Nephron progenitor cell (in vitro differentiated cells): ENCODE measurements around the gene HAPSTR1.

Source experiments
- DNase-seq: peaks from one replicate; pipeline ENCODE4 v3.0.0; 2021
- H3K27ac Mint-ChIP-seq: 2 replicates; pipeline ENCODE4 v1.8.0; 2021; ENCODE audit warnings: mild to moderate bottlenecking, moderate library complexity, mixed read lengths
- H3K27me3 Mint-ChIP-seq: 2 replicates; pipeline ENCODE4 v1.8.0; 2021; ENCODE audit warnings: mild to moderate bottlenecking, low read depth, mixed read lengths; ENCODE audit not compliant: poor library complexity
- H3K36me3 Mint-ChIP-seq: 2 replicates; pipeline ENCODE4 v1.8.0; 2021; ENCODE audit warnings: low read depth, mixed read lengths
- H3K4me1 Mint-ChIP-seq: 2 replicates; pipeline ENCODE4 v1.8.0; 2021; ENCODE audit warnings: mixed read lengths
- H3K4me3 Mint-ChIP-seq: 2 replicates; pipeline ENCODE4 v1.8.0; 2021; ENCODE audit warnings: mild to moderate bottlenecking, moderate library complexity, mixed read lengths
- H3K9me3 Mint-ChIP-seq: 2 replicates; pipeline ENCODE4 v1.8.0; 2021; ENCODE audit warnings: mild to moderate bottlenecking, moderate library complexity, mixed read lengths
- TF ChIP-seq, protein P1 (sequence below): fragments of 200-600 bp; sonication (generic); IDR thresholded peaks from 2 replicates; pipeline ENCODE4 v1.5.0; 2021; ENCODE audit warnings: antibody characterized with exemption

The HAPSTR1 gene

DNA sequence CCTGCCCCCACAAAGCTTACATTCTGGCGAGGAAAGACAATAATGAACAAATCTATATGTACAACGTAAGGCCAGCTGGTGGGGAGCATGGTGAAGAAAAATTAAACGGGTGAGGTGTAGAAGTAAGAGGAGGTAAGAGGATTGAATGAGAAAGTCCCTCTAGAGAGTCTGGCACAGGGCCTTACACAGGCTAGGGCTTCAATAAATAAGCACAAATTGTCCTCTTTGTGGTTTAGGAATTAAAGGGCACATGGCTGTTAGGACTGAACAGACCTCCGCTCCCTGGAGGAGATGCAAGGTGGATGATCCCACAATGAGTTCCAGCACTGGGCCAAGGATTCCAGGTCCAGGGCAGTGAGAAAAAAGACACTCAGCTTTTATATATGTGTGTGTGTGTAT, 43.1 kb upstream of the HAPSTR1 start:
- Mint-ChIP-seq H3K9me3 (peaks cover 16% of the 10 kb centered on the region), H3K27ac (peak overlapping the region; percentile 1), H3K4me3 (no peak overlapping the region), H3K4me1 (peaks cover 17% of the 10 kb centered on the region), H3K36me3 (peaks cover 9% of the 10 kb centered on the region), H3K27me3 (peaks cover 4% of the 10 kb centered on the region)
- TF ChIP-seq, protein P1, sequence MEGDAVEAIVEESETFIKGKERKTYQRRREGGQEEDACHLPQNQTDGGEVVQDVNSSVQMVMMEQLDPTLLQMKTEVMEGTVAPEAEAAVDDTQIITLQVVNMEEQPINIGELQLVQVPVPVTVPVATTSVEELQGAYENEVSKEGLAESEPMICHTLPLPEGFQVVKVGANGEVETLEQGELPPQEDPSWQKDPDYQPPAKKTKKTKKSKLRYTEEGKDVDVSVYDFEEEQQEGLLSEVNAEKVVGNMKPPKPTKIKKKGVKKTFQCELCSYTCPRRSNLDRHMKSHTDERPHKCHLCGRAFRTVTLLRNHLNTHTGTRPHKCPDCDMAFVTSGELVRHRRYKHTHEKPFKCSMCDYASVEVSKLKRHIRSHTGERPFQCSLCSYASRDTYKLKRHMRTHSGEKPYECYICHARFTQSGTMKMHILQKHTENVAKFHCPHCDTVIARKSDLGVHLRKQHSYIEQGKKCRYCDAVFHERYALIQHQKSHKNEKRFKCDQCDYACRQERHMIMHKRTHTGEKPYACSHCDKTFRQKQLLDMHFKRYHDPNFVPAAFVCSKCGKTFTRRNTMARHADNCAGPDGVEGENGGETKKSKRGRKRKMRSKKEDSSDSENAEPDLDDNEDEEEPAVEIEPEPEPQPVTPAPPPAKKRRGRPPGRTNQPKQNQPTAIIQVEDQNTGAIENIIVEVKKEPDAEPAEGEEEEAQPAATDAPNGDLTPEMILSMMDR, result no peak
- DNase-seq, result no peak

DNA sequence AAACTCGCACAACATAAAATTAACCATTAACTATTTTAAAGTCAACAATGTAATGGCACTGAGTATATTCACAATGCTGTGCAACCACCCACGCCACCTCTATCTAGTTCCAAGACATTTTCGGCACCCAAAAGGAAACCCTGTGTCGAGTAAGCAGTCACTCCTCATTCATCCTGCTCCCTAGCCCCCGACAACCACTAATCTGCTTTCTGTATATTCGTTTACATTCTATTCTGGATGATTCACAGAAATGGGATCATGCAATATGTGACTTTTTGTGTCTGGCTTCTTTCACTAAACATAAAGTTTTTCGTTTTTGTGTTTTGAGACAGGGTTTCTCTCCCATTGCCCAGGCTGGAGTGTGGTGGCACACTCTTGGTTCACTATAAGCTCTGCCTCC, 42.2 kb upstream of the HAPSTR1 start:
- peaks cover 16% of the 10 kb centered on the region for H3K9me3 Mint-ChIP-seq
- no peak overlapping the region for H3K27ac Mint-ChIP-seq
- peaks cover 6% of the 10 kb centered on the region for H3K27me3 Mint-ChIP-seq
- H3K4me1 Mint-ChIP-seq, result peaks cover 17% of the 10 kb centered on the region
- DNase-seq, result no peak
- H3K36me3 Mint-ChIP-seq, result peaks cover 9% of the 10 kb centered on the region
- no peak overlapping the region for H3K4me3 Mint-ChIP-seq
- TF ChIP-seq, protein P1, result no peak

DNA sequence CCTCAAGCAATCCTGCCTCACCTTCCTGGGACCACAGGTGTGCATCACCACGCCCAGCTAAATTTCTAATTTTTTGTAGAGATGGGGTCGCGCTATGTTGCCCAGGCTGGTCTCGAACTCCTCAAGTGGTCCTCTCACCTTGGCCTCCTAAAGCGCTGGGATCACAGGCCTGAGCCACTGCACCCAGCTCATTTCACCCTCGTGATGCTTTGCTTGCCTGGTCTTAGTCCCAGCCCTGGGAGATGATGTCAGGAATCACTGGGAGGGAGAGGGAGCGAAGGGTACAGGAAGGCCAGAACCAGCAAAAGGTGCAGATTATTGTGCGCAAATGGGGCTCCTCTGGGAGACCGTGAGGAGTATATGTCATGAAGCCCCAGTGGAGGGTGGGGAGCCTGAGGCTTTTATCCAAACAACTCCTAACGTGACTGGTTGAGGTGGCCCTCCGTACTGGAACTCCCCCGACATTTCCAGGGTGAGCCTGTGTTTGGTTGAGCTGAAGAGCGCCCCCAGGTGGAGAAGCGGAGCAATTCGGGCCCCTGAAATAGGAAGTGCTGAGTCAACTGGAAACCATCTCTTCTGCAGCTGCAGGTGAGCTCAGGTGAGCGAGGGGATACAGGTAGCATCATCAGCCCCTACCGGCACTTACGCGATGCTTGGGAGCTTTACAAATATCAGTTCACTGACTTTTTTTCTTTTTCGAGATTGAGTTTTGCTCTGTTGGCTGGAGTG, 41.2 kb upstream of the HAPSTR1 start:
- TF ChIP-seq, protein P1, result peak; percentile 39
- peak; percentile 23 for DNase-seq
- no peak overlapping the region for H3K4me3 Mint-ChIP-seq
- peaks cover 16% of the 10 kb centered on the region for H3K9me3 Mint-ChIP-seq
- no peak overlapping the region for H3K27ac Mint-ChIP-seq
- H3K4me1 Mint-ChIP-seq, result peaks cover 17% of the 10 kb centered on the region
- peaks cover 9% of the 10 kb centered on the region for H3K36me3 Mint-ChIP-seq
- peaks cover 7% of the 10 kb centered on the region for H3K27me3 Mint-ChIP-seq

DNA sequence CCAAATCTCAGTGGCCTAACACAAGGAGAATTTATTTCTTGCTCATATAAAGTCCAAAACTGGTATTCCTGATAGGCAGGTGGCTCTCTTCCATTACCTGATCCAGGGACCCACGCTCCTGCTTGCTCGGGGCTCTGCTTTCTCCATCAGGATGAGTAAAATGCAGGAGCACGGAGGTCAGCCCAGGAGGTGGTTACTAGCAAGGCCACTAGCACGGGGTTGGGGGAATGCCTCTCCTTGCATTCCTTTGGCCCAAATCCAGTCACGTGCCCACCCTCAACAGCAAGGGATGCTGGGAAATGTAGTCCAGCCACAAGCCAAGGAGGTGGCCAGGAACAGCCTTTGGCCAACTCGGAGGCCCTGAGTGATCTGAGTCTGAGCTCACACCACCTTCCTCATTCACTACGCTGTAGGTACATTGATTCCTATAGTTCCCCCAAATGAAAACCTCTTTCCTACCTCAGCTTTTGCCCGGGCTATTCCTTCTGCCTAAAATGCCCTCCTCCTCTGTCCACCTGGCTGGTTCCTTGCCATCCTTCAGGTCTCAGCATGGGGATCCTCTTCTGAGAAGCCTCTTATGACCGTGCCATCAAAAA, 38.3 kb upstream of the HAPSTR1 start:
- H3K27ac Mint-ChIP-seq, result no peak overlapping the region

DNA sequence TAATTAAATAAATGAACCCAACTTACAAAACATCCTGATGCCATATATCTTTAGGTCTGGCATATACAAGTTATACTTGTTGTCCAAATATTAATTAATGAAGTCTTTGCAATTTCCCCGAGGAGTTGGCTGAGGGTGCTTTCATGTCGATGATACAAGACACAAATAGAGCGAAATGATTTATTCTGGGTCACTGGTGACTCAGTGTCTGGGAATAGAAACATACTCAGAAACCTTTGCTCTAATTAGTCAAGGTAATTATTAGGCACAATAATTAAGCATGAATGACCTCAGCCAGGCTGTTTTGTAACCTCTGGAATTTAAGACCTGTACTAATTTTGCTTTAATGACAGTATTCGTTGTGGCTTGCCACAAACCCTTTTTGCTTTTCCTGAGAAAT, 37.0 kb upstream of the HAPSTR1 start:
- no peaks in the 10 kb centered on the region for H3K36me3 Mint-ChIP-seq
- DNase-seq, result no peak
- H3K27me3 Mint-ChIP-seq, result peaks cover 10% of the 10 kb centered on the region
- peaks cover 6% of the 10 kb centered on the region for H3K4me1 Mint-ChIP-seq
- no peaks in the 10 kb centered on the region for H3K9me3 Mint-ChIP-seq
- no peak overlapping the region for H3K27ac Mint-ChIP-seq
- H3K4me3 Mint-ChIP-seq, result no peak overlapping the region
- TF ChIP-seq, protein P1, result no peak

More for the DNA sequence above, 38.3 kb upstream of the HAPSTR1 start:
- Mint-ChIP-seq H3K36me3 (no peaks in the 10 kb centered on the region), H3K9me3 (no peaks in the 10 kb centered on the region), H3K4me1 (peaks cover 7% of the 10 kb centered on the region), H3K4me3 (peak overlapping the region; percentile 79), H3K27me3 (peaks cover 10% of the 10 kb centered on the region)
- TF ChIP-seq, protein P1, result no peak
- DNase-seq, result peak; percentile 78

DNA sequence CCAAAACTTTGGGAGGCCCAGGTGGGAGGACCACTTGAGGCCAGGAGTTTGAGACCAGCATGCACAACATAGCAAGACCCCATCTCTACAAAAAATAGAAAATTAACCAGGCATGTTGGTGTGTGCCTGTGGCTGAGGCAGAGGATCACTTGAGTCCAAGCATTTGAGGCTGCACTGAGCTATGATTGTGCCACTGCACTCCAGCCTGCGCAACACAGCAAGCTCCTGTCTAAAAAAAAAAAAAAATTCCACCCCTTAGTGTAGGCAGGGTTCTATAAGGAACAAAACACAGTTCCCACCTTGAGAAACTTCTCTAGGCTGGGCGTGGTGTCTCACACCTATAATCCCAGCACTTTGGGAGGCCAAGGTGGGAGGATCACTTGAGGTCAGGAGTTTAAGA, 36.3 kb upstream of the HAPSTR1 start:
- Mint-ChIP-seq H3K36me3 (no peaks in the 10 kb centered on the region), H3K4me1 (peaks cover 6% of the 10 kb centered on the region), H3K27ac (no peak overlapping the region), H3K9me3 (no peaks in the 10 kb centered on the region), H3K4me3 (no peak overlapping the region), H3K27me3 (peaks cover 10% of the 10 kb centered on the region)
- no peak for DNase-seq
- TF ChIP-seq, protein P1, result no peak
